NCI-H1417 (cell line): ENCODE measurements around the gene IL19.
"Not testable (repeated sequence)": the region's sequence is repeated elsewhere in the genome, so short reads cannot be mapped to it uniquely, and the experiment has no call there.

Experiments used
- DNase-seq, 3 experiments: peaks; one replicate each; lab custom pipeline; 2025; lab: John Stamatoyannopoulos, UW

The IL19 gene

DNA sequence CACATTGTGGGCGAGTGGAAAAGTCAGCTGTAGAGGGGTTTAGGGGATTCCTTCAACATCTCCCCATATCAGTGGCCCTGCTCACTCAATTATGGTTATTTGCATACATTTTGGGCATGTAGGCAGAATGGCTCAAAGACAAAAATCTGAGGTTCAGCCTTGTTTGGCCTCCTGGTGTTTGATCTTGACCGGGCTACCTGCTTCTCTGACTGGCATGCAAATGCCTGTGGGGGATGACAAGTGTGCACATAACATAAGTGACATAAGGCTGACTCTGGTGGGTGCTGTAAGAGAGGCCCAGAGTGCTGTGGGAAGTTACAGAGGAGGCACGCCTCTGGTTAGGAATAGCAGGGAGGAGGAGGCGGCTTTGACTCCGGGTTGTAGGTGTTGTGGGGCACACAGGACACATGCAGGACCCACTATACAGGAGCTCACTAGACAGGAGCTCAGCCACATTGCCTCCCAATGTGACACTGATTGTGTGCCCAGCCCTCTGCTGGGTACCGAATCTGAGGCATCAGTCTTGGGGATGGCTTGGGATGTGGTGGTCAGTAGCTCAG lies 29.4 kb upstream of the IL19 start:
- no peak for DNase-seq

DNA sequence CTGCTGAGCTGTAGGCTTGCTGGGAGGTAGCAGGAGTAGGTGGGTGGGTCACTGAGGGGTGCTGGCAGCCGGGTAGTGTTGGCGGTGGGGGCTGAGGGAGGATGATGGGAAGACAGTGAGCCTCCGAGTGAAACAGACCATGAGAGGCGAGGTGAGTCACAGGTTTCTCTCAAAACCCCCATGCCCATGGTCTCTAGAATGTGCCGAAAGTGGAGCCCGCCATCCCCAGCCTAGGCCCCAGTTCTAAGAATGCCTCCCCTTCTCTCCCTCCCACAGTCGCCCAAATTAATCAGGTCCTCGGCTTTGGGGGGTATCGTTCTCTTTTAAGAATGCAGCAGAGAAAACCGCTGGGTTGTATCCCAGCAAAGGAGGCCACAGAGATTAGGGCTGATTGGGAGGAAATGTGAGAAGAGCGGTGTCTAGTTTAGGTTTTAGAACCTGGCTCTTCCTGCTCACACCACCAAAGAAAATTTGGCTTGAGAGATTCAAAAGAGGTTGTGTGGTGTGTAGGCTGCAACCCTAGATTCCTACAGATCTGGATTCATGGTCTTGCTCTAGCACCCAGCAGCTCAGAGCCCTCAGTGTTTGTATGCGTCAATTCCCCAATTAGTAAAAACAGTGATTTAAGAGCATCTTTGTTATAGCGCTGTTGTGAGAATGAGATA lies 27.7 kb upstream of the IL19 start:
- DNase-seq, result no peak

DNA sequence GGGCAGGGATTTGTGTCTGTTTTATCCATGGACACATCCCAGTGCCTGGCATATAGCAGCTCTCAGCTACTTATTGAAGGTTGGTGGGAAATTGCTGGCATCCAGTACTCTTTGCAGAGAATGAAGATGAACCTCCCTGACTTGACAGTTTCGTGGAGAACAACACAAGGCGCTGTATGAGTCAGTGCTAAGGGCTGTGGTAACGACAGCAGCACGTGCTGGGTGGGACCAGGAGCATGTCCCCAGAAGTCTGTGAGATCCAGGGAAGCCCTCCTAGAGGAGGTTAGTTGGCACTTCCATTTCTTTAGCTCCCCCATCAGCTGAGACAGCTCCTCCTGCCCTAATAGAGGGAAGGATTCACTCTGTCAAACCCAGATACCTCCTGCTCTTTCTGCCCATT lies 25.9 kb upstream of the IL19 start:
- DNase-seq, result no peak

DNA sequence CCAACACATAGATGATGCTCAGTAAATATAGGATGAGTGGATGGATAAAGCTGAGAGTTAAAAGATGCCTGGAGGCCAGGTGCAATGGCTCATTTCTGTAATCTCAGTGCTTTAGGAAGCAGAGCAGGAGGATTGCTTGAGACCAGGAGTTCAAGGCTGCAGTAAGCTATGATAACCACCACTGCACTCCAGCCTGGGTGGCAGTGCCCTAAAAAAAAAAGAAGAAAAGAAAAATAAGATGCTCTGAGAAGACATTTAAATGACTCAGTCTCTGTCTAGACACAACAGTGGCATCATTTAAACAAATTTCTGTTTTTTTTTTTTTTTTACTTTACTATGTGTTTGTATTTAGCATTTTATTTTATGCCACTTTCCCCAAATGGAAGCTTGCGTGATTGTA lies 25.3 kb upstream of the IL19 start:
- DNase-seq, result no peak

DNA sequence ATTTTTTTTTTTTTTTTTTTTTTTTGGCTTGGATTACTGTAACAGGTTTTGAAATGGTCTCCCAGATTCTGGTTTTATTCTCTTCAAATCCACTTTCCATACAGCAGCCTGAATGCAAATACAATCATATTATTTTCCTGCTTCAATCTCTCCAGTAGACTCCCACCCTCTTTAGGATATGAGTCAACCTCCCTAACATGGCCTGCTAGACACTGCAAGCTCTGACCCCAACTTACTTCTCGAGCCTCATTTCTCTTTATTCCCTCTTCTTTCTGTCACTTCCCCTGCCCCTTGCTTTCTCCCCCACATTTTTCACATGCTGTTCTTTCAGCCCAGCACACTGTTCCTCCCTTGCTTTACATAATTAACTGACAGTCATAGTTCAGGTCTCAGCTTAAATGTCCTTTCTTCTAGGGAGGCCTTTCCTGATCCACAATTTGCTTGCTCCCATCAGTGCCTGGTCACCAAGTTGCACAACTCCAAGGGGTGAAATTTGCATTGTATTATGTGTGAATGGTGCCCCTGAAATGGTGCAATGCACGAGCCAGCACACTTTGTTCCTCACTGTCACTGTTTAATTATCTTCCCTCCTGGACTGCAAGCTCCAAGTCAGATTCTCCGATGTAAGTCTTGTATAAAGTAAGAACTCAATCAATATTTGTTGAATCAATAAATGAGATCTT lies 22.1 kb upstream of the IL19 start:
- no peak for DNase-seq

DNA sequence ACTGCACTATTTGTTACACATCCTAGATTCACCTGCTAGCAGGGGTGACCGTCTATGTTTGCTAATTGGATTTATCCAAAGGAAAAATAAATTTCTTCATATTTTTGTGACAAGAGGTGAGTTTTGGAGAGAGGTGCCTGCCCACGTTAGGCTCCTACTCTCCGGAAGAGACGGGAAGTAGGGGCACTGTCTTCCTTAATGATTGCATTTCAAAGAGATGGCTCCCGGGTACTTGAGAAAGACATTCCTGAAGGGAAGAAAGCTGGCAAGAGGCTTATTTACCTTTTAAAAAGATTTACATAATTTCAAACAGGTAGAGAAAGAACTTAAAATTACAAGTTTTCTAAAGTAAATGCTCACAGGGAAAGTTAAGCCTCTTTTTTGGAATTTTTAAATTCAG lies 18.7 kb upstream of the IL19 start:
- no peak for DNase-seq

DNA sequence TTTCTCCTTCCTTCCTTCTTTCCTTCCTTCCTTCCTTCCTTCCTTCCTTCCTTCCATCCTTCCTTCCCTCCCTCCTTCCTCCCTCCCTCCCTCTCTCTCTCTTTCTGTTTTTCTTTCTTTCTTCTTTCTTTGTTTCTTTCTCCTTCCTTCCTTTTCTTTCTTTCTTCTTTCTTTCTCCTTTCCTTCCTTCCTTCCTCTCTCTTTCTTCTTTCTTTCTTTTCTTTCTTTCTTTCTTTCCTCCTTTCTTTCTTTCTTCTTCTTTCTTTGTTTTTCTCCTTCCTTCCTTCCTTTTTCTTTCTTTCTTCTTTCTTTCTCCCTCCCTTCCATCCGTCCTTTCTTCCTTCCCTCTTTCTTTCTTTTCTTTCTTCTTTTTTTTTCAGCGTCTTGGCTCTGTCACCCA lies 18.1 kb upstream of the IL19 start:
- DNase-seq, result no peak

DNA sequence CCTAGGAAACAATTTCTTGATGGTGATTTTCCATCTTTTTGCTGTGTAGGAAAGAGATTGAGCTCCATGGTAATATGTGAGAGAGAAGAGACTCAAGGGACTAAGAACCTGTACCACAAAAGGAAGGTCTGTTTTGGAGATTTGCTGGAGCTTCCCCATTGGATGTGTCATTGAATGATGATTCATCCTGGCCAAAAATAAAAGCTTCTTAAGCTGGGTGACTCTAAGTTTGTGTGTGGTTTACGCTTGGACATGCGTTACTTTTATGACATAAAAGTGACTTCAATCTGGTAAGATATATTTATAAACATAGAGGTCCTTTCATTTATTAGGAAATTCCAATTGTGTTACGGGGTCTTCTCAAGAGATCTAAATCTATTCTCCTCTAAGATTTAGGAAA lies 17.4 kb upstream of the IL19 start:
- DNase-seq, result no peak

DNA sequence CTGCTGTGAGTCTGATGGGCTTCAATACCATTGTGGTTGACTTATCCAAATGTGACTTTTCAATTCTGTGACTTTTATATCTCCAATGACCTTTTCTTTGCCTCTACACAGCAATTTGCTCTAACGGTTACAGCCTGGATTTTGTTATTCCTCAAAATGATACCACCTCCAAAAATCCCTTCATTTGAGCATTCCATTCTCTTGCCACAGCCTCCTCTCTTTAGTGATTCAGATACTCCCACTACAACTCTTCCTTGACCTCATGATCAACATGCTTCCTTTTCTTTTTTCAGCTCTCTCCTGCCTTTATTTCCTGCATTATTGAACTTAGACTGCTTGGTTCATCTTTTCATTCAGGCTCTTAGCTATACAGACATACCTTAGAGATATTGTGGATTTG lies 16.6 kb upstream of the IL19 start:
- DNase-seq, result no peak

DNA sequence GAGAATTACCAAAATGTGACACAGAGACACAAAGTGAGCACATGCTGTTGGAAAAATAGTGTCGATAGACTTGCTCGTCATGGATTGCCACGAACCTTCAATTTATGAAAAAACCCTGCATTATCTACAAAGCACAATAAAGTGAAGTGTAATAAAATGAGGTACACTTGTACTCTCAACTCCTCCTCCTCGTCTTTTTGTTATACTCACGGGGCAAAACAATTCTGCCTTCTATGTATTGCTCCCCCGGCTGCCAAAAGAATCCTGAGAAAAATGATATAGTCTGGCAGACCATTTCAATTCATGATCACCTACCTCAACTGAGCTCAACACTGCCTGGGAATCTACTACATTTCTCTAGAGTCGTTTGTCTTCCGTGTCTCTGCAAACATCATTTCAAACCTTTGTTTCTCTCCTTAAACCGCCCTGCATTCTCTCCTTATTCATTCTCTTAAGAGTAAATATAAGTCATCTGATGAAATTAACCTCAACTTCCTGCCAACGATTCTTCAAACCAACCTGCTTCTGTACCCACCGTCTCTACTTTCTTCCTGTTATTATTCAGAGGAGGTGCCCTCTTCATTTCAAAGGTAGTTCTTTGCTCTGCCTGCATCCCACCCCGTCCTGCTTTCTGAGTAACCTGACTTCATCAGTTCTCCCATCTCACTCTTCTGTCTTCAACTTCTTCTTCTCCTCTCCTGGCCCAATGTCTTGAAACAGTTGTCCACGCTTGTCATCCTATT lies 12.9 kb upstream of the IL19 start:
- DNase-seq, result no peak

DNA sequence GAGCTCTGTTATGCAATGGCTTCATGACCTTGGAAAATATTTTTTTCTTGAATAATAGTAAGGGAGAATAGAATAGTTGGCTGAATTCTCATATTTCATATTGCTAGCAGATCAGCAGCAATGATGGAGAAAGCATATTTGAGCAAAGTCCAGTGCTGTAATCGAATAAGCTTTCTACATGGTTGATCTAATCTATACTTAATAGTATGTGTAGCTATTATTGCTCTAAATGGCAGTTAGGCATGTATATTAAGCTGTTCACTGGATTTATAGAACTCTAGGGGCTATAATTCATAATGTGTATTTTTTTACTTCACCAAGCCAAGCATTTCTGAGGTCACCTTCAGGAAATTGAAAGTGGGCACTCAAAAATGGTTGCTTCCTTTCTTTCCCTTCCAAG lies 10.0 kb upstream of the IL19 start:
- no peak for DNase-seq

DNA sequence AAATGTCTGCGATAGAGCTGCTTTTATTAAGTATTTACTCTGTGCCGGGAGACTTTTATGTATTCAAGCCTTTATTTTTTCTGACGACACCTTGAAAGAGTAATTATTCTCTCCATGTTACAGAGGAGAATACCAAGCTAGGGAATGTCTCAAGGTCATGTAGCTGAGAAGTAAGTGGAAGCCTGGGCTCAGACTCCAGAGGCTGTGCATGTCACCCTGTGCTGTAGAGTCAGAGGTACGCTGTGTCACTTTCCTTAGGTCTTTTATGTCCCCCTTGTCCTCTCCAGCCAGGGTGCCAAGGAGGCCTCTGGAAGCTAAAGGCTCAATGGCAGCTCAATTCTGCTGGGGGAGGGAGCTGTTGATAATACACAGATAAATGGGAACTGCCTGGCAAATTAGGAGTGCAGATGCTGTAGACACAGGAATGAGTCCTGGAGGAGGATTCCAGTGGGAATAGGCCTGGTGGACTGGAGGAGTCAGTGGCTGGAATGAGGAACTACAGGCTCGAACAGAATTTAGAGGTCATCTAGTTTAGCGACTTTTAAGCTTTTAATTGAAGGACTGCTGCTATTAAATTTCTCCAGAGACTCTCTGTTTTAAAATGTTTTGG lies 9.3 kb upstream of the IL19 start:
- no peak for DNase-seq

DNA sequence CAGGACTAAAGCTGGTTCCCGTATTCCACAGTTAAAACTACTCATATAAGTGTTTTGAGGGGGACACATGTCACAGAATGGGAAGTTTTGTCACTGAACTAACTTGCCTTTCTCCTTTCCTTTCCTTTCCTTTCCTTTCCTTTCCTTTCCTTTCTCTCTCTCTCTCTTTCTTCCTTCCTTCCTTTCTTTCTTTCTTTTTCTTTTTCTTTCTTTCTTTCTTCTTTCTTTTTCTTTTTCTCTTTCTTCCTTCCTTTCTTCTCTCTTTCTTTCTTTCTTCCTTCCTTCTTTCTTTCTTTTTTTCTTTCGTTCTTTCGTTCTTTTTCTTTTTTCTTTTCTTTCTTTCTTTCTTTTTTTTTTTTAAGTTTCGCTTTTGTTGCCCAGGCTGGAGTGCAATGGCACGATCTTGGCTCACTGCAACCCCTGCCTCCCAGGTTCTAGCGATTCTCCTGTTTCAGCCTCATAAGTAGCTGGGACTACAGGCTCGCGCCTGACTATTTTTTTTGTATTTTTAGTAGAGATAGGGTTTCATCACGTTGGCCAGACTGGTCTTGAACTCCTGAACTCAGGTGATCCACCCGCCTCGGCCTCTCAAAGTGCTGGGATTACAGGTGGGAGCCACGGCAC lies 7.7 kb upstream of the IL19 start:
- not testable (repeated sequence) for DNase-seq

DNA sequence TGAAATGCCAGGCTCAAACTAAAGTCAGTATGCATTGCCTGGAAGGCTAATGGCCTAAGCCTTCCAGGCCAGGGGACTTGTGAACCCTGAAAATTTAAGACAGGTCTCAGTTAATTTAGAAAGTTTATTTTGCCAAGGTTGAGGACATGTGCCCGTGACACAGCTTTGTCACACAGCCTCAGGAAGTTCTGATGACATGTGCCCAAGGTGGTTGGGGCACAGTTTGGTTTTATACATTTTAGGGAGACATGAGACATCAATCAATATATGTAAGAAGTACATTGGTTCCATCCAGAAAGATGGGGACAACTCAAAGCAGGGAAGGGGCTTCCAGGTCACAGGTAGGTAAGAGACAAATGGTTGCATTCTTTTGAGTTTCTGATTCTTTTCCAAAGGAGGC lies 4.8 kb upstream of the IL19 start:
- not testable (repeated sequence) for DNase-seq

DNA sequence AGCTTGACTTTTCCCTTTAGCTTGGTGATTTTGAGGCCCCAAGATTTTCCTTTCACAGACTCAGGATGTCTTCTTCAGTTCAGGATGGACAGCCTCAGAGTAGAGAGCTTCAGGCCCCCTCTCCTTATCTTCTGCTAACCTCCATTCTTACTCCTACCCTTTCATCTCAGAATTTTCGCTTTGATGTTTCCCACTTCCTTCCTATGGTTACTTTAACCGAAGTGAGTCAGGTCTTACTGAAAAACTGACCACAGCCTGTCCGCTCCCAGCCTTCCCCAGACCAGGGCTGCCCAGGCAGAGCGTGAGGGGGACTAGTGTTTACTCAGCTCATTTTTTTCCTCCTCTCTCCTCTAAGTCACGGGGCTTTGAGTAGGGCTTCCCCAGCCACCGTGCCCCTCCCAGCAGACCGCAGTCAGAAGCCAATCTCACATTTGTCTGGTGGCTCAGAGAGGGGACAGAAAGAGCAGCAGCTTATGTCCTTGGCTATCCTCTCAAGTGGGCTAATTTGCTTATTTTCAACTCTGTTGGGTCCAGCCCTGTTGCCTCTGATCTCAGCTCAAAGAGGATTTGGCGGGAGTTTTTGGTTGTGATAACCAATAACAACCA lies 4.2 kb upstream of the IL19 start:
- DNase-seq, result peak in 1 of 3 experiments; percentile 31

DNA sequence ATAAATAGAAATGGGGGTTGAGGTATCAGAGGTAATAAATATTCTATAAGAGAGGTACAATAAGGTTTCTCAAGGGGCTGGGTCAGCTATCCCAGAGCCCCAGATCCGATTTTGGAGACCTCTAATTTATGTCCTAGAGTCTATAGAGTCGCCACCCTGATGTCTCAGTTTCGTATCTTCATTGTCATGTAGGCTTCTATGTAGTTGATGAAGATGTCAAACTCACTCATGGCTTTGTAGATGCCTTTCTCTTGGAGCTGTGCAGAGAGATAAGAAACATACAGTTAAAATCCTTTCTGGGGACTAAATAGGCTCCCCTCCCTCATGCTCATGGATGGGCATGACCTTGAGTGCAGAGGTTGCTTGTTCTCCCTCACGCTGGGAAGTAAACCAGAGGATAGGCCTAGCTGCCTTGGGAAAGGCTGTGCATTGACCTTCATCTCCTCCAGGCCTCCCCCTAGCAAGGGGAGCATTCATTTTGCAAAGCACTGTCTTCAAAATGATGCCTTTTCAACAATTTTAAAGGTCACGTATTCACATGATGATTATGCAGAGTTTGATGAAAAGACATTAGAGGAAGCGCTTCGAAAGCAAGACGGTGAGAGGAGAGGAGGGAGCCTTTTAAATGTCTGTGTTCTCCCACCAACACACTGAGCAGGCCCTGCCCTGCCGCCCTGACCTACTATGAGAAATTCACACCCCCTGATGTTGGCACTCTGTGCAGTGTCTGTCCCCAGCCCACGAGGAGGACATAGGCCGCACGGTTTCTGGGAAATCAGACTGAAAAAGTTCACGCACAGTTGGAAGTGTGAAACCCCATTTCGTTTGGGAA lies 1.9 kb upstream of the IL19 start:
- no peak for DNase-seq

DNA sequence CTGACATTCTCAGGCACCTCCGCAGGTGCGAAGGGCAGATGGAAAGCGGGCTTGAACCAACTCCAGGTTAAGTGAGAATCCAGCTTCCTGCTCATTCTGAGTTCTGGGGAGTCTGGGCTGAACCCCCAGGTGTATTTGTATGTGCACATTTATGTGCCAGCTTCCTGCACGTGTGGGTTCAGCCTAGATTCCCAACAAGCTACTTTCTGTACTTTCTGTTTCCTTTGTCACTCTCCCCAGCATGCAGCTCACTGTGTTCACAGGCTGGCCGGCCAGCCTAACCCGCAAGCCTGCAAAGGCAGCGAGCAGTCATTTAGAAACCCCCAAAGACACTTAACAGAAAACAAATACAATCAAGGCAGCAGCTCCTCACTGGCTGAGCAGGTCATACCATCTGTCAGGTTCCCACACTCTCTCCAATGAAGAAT lies 1.3 kb upstream of the IL19 start:
- no peak for DNase-seq

DNA sequence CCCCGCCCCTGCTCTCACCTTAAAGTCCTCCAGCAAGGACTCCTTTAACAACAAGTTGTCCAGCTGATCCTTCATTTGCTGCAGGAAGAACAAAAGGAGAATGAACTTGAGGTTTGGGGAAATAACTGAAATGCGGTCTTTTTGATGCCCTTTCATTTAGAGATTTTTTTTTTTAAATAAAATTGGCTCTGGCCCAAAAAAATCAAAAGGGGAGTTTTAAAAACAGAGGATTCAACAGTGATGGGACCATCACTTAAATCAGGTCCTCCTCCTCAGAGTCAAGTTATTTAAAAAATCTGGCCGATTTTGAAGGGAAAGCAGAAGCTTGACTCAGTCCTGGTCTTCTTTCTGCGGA lies 742 bp downstream of the IL19 start:
- no peak for DNase-seq

DNA sequence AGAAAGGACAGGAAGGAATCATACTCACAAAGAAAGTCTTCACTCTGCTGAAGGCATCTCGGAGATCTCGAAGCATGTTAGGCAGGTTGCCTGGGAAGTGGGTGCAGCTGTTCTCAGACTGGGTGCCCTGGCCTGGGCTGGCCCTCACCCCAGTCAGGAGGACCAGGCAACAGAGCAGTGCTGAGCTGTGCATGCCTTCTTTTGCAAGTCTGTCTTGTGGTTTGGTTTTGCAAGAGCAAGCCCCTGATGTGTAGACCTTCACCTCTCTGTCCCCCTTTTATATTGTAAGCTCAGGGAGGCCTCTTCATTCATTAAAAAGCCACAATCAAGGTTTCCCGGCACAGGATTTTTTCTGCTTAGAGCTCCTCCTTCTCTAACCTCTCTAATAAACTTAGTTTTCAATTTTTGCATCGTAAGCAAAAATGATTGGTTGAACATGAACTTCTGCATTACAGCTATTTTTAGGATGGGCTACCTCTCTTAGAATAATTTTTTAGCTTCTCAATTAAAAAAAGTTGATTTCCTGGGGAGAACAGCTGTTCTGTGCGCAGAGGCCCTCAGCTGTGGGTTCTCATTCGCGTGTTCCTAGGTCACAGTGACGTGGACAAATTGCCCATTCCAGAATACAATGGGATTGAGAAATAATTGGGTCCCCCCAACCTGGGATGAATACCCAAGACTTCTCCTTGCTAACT lies 1.8 kb downstream of the IL19 start, which contains the start of gene IL10:
Gene IL10 (minus strand): TSS at position 252 of the 695 bp plus-strand sequence. CDS start 59 bp downstream, at position 193.
- DNase-seq, result no peak

DNA sequence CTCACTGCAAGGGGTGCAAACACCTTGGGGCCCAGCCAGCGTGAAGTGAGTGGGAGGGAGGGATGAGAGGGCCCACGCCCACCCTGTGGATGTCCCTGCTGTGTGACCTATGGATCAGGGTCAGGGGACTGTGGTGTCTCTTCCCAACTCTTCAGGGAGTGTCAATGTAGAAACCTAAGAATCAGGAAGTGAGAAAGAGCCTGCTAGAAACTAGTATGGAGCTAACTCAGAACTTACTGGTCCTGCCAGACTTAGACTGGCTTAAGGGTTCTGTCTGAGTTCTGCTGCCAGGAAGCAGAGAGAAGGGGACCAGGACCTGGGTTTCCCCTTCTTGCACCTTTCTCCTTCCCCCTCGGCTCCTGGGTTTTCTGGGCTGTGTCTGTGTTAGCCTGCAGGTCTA lies 3.5 kb downstream of the IL19 start:
- DNase-seq, result no peak
